ENCODE data around the gene CSDE1.
A peak's percentile ranks its signal among the peaks of the same experiment; 100 is the strongest.

CSDE1 gene

DNA sequence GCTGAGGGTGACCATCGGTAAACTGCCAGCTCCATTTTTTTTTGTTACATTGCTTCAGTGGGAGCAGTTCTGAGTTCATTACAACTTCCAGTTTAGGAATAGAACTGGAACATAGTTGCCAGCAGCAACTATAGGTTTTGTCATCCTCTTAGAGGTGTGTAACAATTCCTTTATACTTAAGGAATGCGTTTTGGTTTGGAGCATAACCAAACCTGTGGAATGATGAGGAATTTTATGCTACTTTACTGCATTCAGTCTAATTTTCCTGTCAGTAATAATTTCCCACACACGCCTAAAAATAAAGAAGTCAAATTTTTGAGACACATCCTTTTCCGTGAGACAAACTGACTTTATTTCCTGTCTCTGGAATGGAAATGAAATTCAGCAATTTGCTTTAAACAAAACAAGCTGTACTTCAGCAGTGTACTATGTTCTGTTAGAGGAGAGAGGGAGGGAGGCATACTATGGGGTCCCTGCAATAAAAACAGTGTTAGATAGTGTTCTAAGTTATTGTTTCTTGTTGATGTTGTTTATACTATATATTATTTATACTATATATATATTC, 57.7 kb downstream of the CSDE1 start:
- no peak for DNase-seq

DNA sequence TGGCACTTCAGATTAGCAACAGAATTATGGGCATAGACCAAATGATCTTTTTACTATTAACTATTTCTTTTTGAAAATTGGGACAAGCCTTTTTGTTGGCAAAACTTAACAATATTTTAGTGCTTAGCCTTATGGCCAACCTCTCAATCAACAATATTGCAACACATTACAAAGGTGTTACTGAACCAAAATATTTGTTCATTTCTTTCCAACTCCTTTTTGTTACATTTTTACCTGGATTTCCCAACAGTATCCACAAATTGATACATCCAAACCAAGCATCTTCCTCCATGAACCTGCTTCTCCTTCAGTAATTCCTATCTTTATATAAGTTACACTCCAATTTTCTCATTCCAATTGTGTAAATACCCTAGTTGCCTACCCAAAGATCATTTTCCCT, 61.0 kb downstream of the CSDE1 start:
- no peak for DNase-seq

DNA sequence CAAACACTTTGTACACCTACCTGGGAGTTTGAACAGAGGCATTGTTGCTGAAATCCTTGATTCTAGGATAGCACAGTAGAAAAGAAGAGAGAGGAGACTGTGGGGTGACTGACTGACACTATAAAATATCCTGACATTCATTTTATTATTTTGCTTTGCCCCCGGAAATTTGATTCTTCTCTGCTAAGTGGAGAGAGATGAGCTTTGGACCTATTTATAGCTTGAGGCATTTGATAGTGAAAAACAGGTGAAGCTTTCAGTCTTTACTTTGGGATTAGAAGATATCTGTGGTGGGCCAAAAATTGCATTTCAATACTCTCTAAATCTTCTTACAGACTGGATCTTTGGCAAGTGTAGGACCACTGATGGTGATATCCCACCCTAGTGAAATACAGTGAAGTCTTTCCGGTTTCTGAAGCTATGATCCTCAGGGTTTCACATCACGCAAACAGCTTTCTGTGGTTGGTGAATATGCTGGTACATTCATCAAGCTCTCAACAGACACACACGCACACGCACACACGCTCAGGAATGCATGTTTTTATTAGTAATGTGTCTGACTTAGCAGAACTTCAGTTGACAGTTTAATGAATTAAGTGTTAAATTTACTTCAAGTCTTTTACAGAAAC, 62.2 kb downstream of the CSDE1 start, which contains the start of gene AMPD1:
TSS of gene AMPD1 (minus strand) at position 117 of the 629 bp plus-strand sequence. CDS start at position 42, 75 bp downstream.
- DNase-seq: no peak

DNA sequence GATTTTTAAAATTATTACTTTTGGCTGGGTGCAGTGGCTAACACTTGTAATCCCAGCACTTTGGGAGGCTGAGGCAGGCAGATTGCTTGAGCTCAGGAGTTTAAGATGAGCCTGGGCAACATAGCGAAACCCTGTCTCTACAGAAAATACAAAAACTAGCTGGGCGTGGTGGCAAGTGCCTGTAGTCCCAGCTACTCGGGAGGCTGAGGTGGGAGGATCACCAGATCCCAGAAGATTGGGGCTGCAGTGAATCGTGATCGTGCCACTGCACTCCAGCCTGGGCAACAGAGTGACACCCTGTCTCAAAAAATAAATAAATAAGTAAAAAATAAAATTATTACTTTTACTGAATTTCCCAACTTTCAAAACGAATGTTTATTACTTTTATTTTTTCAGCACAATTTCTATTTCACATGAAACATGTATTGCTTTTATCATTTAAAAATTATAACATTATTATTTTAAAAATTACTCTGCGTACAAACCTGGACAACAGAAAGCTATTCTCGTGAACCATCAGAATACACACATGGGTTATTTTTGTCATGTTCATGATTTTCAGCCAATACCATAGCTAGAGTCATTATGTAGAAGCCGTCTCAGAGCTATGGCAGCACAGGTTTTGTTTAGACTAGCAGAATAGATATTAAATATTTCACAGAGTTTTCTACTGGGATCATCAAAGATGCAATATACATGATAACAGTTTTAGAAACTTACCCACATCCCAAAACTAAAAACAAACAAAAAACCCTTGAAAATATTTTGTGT, 63.1 kb downstream of the CSDE1 start:
- DNase-seq: no peak

DNA sequence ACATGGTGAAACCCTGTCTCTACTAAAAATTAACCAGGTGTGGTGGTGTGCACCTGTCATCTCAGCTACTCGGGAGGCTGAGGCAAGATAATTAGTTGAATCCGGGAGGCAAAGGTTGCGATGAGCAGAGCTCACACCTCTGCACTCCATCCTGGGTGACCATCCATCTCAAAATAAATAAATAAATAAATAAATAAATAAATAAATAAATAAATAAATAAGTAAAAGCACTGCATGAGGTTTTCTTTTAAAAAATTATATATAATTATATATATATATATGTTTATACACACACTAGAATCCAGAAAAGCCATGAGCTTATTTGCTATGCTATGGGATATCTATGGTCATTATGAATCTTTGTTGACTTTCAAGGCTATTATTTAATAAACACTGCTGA, 64.8 kb downstream of the CSDE1 start:
- DNase-seq: no peak

DNA sequence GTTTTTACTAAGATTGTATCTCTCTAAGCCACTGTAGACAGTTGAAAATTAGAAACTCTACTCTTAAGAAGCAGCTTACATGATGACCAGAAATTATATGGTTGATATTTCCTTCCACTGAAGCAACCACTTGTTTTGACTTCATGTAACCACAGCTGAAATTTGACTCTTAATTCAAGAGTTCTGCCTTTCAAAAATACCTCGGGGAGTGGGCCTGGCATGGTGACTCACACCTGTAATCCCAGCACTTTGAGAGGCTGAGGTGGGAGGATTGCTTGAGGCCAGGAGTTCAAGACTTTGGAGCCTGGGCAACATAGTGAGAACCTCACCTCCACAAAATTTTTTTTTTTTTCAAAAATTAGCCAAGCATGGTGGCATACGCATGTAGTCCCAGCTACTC, 66.7 kb downstream of the CSDE1 start:
- no peak for DNase-seq

DNA sequence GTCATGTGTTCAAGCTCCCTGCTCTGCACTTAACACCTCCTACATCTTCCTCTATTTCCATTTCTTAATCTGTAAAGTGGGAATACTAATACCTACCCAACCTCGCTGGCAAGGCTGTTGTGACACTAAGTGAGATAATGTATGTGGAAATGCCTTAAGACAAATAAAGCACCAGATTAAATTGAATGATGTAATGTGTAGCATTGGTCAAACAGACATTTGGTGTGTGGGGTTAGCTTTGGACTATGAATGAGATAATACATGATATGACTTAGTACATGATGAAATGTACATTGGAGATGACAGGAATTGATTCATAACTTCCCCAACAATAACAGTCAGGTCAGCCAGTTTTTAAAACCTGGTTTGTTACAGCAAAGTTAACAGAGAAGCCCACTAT, 67.6 kb downstream of the CSDE1 start:
- peak; percentile 14 for DNase-seq

DNA sequence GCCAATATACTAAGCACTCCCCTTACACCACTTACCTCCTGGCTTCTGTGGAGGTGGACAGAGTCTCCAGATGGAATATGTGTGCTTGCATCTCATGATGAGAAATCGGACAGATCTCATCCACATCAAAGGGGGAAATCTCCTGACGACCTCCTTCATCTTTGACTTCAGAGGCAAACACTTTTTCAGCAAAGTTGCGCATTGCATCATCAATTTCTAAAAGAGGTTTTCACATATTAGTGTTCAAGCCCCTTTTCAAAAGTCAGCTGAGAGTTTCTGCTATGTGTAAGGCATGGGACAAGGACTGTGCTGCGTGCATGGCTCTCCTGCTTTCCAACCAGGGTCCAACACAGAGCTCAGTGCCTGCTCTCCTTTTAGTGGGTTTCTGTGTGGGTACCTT, 69.3 kb downstream of the CSDE1 start:
- DNase-seq: no peak

DNA sequence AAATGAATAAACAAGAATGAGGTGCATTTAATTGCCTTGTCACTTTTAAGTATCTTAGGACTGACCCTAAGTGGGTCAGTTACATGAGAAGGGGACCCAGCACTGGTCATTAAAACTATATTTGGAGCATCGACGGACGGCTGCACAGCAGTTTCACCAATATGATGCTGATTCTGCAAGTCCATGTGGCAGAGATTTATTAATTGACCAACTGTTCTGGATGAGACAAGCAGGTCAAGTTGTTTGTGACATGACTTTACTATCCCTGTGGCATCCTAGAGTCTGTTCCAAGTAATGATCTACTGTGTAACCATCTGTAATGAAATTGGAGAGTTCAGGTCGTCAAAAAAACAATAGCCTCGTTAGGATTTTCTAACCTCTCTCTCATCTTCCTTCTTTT, 71.9 kb downstream of the CSDE1 start:
- DNase-seq: no peak

DNA sequence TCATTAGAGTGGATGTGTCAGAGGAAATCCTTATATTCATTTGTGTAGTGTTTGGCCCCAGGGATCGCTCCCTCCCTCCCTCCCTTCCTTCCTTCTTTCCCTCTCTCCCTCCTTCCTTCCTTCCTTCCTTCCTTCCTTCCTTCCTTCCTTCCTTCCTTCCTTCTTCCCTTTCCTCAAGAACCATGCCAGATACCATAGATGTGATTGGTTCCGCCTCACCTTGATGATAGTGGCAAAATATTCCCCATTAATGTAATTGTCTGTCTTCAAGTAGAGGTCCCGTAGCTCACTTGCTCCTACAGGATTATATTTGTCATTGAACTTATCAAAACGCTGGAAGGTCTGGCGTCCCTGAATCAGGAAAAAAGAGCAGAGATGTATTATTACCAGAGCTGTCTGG, 80.1 kb downstream of the CSDE1 start:
- no peak for DNase-seq

DNA sequence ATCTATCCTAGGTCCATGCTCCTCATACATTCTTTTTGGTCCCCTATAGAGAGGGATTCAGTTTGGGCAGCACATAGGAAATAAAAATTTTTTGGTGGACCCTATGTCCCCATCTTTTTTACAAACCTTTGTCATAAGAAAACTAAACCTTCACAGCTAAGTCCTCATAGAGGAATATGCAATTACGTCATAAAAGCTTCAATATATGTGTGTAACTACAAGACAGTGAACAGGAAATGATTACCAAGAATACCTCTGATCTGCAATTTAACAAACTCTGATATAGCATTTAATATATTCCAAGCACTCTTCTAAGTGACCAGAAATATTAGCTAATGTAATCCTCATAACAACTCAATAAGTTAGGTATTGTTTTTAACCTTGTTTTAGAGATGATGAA, 81.7 kb downstream of the CSDE1 start:
- no peak for DNase-seq

DNA sequence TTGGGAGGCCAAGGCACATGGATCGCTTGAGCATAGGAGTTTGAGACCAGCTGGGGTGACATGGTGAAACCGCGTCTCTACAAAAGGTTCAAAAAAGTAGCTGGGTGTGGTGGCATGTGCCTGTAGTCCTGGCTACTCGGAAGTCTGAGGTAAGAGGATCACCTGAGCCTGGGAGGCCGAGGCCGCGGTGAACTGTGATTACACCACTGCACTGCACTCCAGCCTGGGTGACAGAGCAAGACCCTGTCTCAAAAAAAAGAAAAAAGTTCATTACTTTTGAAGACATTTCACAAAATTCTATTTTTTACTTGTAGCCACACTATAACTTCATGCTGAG, 85.9 kb downstream of the CSDE1 start:
- DNase-seq: no peak

DNA sequence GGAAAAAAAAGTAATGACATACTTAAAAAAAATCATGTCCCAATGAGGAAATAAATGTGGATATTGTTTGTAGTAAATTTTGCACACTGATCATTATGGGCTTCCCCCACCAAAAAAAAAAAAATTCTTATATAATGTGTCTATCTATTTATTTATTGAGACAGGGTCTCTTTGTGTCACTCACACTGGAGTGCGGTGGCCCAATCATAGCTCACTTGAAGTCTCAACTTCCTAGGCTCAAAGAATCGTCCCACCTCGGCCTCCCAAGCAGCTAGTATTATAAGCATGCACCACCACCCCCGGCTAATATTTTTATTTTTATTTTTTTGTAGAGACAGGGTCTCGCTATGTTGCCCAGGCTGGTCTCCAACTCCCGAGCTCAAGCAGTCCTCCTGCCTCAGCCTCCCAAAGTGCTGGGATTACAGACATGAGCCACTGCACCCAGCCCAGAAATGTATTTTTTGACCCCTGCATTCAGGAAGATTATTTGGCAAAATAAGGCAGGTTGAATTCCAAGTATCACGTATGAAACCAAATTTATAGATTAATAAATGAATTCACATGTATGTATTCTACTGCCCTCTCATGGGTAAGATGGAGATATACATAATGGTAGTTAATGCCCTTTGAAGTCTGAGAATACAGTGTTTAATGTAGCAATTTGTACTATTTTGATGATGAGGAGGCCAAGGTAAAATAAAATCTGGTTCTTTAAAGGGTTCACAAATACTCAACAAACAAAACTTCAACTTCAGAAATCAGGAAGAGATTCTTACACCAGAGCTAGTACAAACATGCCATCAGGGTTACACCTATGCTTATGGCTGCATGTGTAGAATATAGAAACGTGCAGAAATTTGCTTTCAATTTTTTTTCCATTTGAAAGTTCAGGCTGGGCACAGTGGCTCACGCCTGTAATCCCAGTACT, 86.5 kb downstream of the CSDE1 start:
- DNase-seq: peak; percentile 2

DNA sequence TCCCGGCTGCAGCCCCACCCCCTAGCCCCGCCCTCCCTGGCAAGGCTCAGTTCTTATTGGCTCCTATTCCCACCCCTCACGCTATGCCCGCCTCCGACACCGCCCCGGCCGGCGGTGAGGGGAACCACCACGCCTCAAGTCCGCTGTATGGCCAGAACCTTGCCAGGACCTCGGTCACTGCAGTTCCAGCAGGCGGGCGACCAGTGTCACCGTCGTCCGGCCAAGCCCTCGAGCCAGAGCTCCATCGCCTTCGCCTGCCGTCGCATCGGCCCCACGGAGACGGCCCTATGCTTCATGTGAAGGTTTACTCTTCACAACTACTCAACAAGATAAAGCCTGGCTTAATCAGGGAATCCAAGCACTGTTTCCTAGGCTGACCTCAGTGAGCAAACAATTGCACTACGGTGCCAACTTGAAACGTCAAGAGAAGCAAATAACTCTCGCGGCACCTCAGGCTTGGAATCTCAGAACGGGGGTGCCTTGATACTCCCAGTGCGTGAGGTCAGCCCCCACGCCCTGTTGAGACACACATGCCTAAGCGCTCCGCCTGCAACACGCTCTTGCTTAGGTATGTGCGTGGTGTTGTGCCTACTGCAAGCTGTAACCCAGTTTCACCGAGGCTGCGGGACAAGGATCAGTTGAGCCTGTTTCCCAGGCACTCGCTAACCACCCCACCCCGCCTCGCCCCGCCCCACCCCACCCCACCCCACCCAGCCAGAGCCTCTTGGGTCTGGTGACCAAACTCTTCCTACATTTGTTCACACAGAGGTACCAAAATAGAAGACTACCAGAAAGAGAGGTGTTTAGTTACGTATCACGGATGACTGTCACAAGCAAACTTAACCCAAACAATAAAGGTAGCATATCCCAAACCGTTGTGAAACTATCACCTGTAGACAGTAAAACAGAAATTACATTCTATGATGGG, 87.4 kb downstream of the CSDE1 start:
- DNase-seq: peak; percentile 94

DNA sequence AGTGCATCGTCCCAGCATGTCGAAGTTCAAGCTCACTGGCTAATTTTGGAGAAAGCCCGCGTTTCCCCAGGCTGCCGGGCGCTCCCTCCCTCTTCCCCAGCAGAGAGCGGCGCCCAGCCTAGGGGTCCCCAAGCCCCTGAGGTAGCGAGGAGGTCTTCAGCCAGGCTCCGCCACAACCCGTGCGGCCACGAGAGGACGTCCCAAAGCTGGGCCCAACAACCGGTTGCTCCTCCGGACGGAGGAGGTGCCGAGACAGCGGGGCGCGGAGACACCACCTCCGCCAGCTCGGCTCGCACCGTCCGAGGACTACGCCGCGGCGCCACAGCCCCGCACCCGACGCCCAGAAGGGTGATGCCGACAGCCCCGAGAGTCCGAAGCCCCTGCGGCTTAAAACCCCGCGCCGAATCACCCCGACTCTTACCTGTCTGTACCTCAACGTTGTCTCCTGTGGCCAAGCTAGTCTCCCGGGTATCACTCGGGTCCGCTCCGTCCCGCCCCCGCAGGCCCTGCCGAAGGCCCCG, 88.2 kb downstream of the CSDE1 start, which contains the start of gene DENND2C:
TSS of gene DENND2C (minus strand) at position 488 of the 521 bp plus-strand sequence. CDS start 44,065 bp downstream, outside the sequence.
- DNase-seq: no peak

DNA sequence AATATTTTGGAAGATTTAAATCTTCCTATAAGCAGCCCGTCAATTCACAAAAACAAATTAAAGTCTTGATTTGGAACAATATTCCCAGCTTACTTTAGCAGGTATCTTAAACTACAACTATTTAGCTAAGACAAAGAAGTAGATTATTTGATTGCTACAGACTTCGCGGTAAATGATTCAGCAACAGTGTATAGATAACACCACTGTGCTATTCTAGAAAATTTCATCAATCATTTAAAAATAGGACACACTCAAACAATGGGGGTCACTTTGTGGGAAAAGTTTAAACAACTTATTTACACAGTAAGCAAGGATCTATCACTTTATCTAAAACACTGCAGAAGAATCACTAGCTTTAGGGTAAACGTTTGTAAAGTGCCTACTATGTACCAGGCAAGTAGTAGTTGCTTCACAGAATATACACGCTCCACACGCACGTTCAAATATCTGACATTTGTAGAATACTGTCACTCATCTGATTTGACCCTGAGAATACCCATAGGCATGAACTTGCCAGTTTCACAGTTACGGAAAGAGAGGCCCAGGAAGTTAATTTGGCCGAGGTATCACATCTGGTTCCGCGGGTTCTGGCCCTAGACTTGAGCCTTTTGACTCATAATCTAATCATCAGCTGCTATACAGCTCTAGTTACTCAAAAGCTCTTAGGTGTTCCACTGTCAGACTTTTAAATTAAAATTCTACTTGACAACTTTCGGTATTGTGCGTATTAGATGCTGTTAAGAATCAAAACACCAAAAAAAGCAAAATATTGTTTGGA, 88.8 kb downstream of the CSDE1 start:
- peak; percentile 7 for DNase-seq

DNA sequence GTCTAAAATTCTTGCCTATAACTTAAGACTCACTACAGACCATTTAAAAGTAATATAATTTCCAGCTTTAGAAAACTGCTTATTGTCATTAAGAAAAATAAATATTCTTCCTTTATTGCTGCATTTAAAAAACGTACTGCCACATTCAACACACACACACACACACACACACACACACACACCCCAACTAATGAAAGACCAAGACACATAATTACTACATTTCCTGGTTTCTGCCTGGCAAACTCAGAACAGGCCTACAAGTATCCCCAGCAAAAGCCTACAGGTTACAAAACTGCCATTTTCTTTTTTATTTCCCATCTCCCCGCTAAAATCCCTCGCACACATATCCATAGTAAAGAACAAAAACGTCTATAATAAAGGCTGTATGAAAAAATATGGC, 89.4 kb downstream of the CSDE1 start:
- DNase-seq: no peak

DNA sequence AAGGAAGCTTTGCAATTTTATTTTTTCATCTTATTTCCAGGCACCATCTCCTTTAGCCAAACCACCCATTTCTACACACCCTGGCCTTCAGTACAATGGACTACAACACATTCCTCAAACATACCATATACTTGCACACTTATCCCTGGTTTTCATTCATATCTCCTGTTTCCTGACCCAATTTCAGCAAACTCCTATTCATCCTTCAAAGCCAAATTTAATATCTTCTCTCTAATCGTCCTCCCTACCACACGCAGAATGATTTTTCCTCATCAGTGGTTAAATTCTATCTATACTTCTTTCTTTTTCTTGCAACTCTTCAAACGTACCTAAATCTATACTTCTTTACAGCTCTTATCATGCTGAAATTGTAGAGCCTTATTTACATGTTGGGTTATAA, 90.8 kb downstream of the CSDE1 start:
- DNase-seq: no peak
